Measurements from ENCODE around the gene KCNH1. TPM values are rescaled to one million over a fixed set of nuclear protein-coding genes. Genes with fewer than 3 reads are reported as not detected.

Gene KCNH1
- polyA plus RNA-seq, 1 of the 3 experiments (the other 2 are of a cell fraction): 0.08 TPM

GRCh38 chr1:210822241-210822640 lies 311.7 kb downstream of the KCNH1 start (continued):
- no peak for TF ChIP-seq REST (IDR thresholded peaks at IDR 0.05; ENCODE audit: low read depth, low read length)
- no peak for TF ChIP-seq NRF1 (IDR thresholded peaks at IDR 0.05; ENCODE audit: low read depth, low read length)

GRCh38 chr1:210821615-210822014 lies 312.3 kb downstream of the KCNH1 start:
- H2AFZ ChIP-seq (ENCODE audit: low read depth): no peak overlapping the region
- no peaks in the 10 kb centered on the region for H3K9me2 ChIP-seq
- H3K79me2 ChIP-seq (ENCODE audit: insufficient read depth): no peaks in the 10 kb centered on the region
- no peak overlapping the region for H3K9ac ChIP-seq
- whole genome bisulfite sequencing (ENCODE audit: low lambda C conversion rate): 52% methylated on average over 3 of the region's 3 CpGs
- DNase-seq: no peak
- H3K4me3 ChIP-seq (ENCODE audit: low read depth in 2 of 2, low read length in 1 of 2): no peak overlapping the region
- no peaks in the 10 kb centered on the region for H3K9me3 ChIP-seq
- no peak overlapping the region for H3K27ac ChIP-seq (ENCODE audit: low read depth in 2 of 2, low read length in 1 of 2)
- H3K4me2 ChIP-seq: no peak overlapping the region
- H3K4me1 ChIP-seq (ENCODE audit: control insufficient read depth in 1 of 2, insufficient read depth in 2 of 2, low read depth in 1 of 2, low read length in 1 of 2): no peaks in the 10 kb centered on the region
- H4K20me1 ChIP-seq (ENCODE audit: insufficient read depth): no peaks in the 10 kb centered on the region
- no peaks in the 10 kb centered on the region for H3K27me3 ChIP-seq (ENCODE audit: insufficient read depth)
- no peaks in the 10 kb centered on the region for H3K36me3 ChIP-seq (replicated peaks in 1 of 2; ENCODE audit: control insufficient read depth in 1 of 2, insufficient read depth in 2 of 2, low read length in 1 of 2)
- POLR2A ChIA-PET: no interaction called here
- CTCF ChIA-PET: no interaction called here
- TF ChIP-seq POLR2AphosphoS5 (IDR thresholded peaks at IDR 0.05; ENCODE audit: low read depth, low read length) (no peak), RCOR1 (IDR thresholded peaks at IDR 0.05; ENCODE audit: low read length) (no peak), RXRA (IDR thresholded peaks at IDR 0.05; ENCODE audit: borderline replicate concordance, low read depth) (no peak), CHD2 (IDR thresholded peaks at IDR 0.05; ENCODE audit: low read length, partially characterized antibody) (no peak), USF2 (IDR thresholded peaks at IDR 0.05; ENCODE audit: borderline replicate concordance, low read depth, low read length) (no peak), MXI1 (IDR thresholded peaks at IDR 0.05; ENCODE audit: low read depth, low read length) (no peak)
- no peaks in the 10 kb centered on the region for H3F3A ChIP-seq (replicated peaks; ENCODE audit: insufficient read depth)

- no peaks in the 10 kb centered on the region for H3F3A ChIP-seq (replicated peaks; ENCODE audit: insufficient read depth)
- no peak for TF ChIP-seq FOXM1 (IDR thresholded peaks at IDR 0.05; ENCODE audit: low read depth)
- no peak for TF ChIP-seq JUND (IDR thresholded peaks at IDR 0.05)
- TF ChIP-seq YY1 (IDR thresholded peaks at IDR 0.05; ENCODE audit: low read depth): no peak
- TF ChIP-seq USF2 (IDR thresholded peaks at IDR 0.05; ENCODE audit: borderline replicate concordance, low read depth, low read length): no peak
- TF ChIP-seq NRF1 (IDR thresholded peaks at IDR 0.05; ENCODE audit: low read depth, low read length): no peak
- no peak for TF ChIP-seq SIN3A (IDR thresholded peaks at IDR 0.05; ENCODE audit: borderline replicate concordance, low read depth, low read length)
- no peak for TF ChIP-seq TEAD4 (IDR thresholded peaks at IDR 0.05; ENCODE audit: borderline replicate concordance, insufficient read depth)
- no peak for TF ChIP-seq POLR2AphosphoS5 (IDR thresholded peaks at IDR 0.05; ENCODE audit: low read depth, low read length)
- TF ChIP-seq SMC3 (IDR thresholded peaks at IDR 0.05; ENCODE audit: low read depth, low read length): no peak
- no peak for TF ChIP-seq EZH2phosphoT487 (IDR thresholded peaks at IDR 0.05; ENCODE audit: borderline replicate concordance, low read depth)
- no peak overlapping the region for H3K4me3 ChIP-seq (ENCODE audit: low read depth in 2 of 2, low read length in 1 of 2)
- no peaks in the 10 kb centered on the region for H4K20me1 ChIP-seq (ENCODE audit: insufficient read depth)
- no peak overlapping the region for H2AFZ ChIP-seq (ENCODE audit: low read depth)
- ChIA-PET POLR2A (no interaction called here), CTCF (no interaction called here)
- no peaks in the 10 kb centered on the region for H3K9me3 ChIP-seq
- no peaks in the 10 kb centered on the region for H3K9me2 ChIP-seq
- H3K9ac ChIP-seq: no peak overlapping the region
- no peaks in the 10 kb centered on the region for H3K4me1 ChIP-seq (ENCODE audit: control insufficient read depth in 1 of 2, insufficient read depth in 2 of 2, low read depth in 1 of 2, low read length in 1 of 2)
- no peaks in the 10 kb centered on the region for H3K79me2 ChIP-seq (ENCODE audit: insufficient read depth)
- H3K27me3 ChIP-seq (ENCODE audit: insufficient read depth): no peaks in the 10 kb centered on the region
- H3K36me3 ChIP-seq (replicated peaks in 1 of 2; ENCODE audit: control insufficient read depth in 1 of 2, insufficient read depth in 2 of 2, low read length in 1 of 2): no peaks in the 10 kb centered on the region
- H3K4me2 ChIP-seq: no peak overlapping the region
- no peak overlapping the region for H3K27ac ChIP-seq (ENCODE audit: low read depth in 2 of 2, low read length in 1 of 2)
- no peak for DNase-seq
- 58% methylated on average over 4 of the region's 4 CpGs for WGBS (ENCODE audit: low lambda C conversion rate)
These were observed 314.7 kb downstream of the KCNH1 start for GRCh38 chr1:210819266-210819665.
